Measurements from ENCODE around the gene PNKD. TPM values are rescaled to one million over a fixed set of nuclear protein-coding genes. Genes with fewer than 3 reads are reported as not detected.

Gene PNKD
- total and polyA plus RNA-seq, 2 donors (not counting 1 experiment from before 2014, with no cell fraction given): 27.7 to 29.1 TPM

GRCh38 chr2:218378053-218378452 is 107.7 kb downstream of the PNKD start:
- no peak for DNase-seq (ENCODE audit: low read depth in 2 of 2)
- Histone ChIP-seq H3K36me3 (ENCODE audit: control insufficient read depth, insufficient read depth, low read length) (no peaks in the 10 kb centered on the region), H3K27ac (ENCODE audit: insufficient read depth, low read length) (no peak overlapping the region), H2AFZ (ENCODE audit: low read length) (no peak overlapping the region), H3K4me2 (ENCODE audit: extremely low read depth, insufficient read depth, low read length) (no peak overlapping the region), H3K79me2 (ENCODE audit: control insufficient read depth, insufficient read depth, low read length) (no peaks in the 10 kb centered on the region), H3K27me3 (ENCODE audit: control insufficient read depth, insufficient read depth, low read length) (peaks cover 6% of the 10 kb centered on the region), H3K9me3 (ENCODE audit: control insufficient read depth, insufficient read depth, low read depth, low read length) (no peaks in the 10 kb centered on the region), H3K4me3 (replicated peaks in 1 of 4; ENCODE audit: control extremely low read depth in 1 of 4, insufficient read depth in 1 of 4, low read depth in 3 of 4, low read length in 4 of 4) (no peak overlapping the region), H4K20me1 (ENCODE audit: control insufficient read depth, extremely low read depth, insufficient read depth, low read length) (no peaks in the 10 kb centered on the region), H3K4me1 (ENCODE audit: control insufficient read depth, extremely low read depth, insufficient read depth, low read length) (peaks cover 2% of the 10 kb centered on the region), H3K9ac (ENCODE audit: insufficient read depth, low read length) (no peak overlapping the region)
- TF ChIP-seq, protein P1, sequence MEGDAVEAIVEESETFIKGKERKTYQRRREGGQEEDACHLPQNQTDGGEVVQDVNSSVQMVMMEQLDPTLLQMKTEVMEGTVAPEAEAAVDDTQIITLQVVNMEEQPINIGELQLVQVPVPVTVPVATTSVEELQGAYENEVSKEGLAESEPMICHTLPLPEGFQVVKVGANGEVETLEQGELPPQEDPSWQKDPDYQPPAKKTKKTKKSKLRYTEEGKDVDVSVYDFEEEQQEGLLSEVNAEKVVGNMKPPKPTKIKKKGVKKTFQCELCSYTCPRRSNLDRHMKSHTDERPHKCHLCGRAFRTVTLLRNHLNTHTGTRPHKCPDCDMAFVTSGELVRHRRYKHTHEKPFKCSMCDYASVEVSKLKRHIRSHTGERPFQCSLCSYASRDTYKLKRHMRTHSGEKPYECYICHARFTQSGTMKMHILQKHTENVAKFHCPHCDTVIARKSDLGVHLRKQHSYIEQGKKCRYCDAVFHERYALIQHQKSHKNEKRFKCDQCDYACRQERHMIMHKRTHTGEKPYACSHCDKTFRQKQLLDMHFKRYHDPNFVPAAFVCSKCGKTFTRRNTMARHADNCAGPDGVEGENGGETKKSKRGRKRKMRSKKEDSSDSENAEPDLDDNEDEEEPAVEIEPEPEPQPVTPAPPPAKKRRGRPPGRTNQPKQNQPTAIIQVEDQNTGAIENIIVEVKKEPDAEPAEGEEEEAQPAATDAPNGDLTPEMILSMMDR (conservative IDR thresholded peaks at IDR 0.05 in 1 of 2, IDR thresholded peaks at IDR 0.05 in 1 of 2; ENCODE audit: low read depth in 1 of 2, low read length in 2 of 2): no peak
- TF ChIP-seq EZH2 (IDR thresholded peaks at IDR 0.05; ENCODE audit: low read length, missing control alignments): no peak

- TF ChIP-seq, protein P1 (conservative IDR thresholded peaks at IDR 0.05 in 1 of 2, IDR thresholded peaks at IDR 0.05 in 1 of 2; ENCODE audit: low read depth in 1 of 2, low read length in 2 of 2): no peak
- no peak for TF ChIP-seq EZH2 (IDR thresholded peaks at IDR 0.05; ENCODE audit: low read length, missing control alignments)
- H3K9ac ChIP-seq (ENCODE audit: insufficient read depth, low read length): no peak within 1 kb of the TSS
- no peak within 1 kb of the TSS for H2AFZ ChIP-seq (ENCODE audit: low read length)
- no peak within 1 kb of the TSS for H3K27ac ChIP-seq (ENCODE audit: insufficient read depth, low read length)
- H3K79me2 ChIP-seq (ENCODE audit: control insufficient read depth, insufficient read depth, low read length): no peaks in the 10 kb centered on the region
- H3K27me3 ChIP-seq (ENCODE audit: control insufficient read depth, insufficient read depth, low read length): peaks cover 6% of the 10 kb centered on the region
- DNase-seq (ENCODE audit: low read depth in 2 of 2): no peak
- H3K4me1 ChIP-seq (ENCODE audit: control insufficient read depth, extremely low read depth, insufficient read depth, low read length): no peaks in the 10 kb centered on the region
- no peak within 1 kb of the TSS for H3K4me2 ChIP-seq (ENCODE audit: extremely low read depth, insufficient read depth, low read length)
- no peaks in the 10 kb centered on the region for H3K36me3 ChIP-seq (ENCODE audit: control insufficient read depth, insufficient read depth, low read length)
- no peaks in the 10 kb centered on the region for H3K9me3 ChIP-seq (ENCODE audit: control insufficient read depth, insufficient read depth, low read depth, low read length)
- no peaks in the 10 kb centered on the region for H4K20me1 ChIP-seq (ENCODE audit: control insufficient read depth, extremely low read depth, insufficient read depth, low read length)
- H3K4me3 ChIP-seq (replicated peaks in 1 of 4; ENCODE audit: control extremely low read depth in 1 of 4, insufficient read depth in 1 of 4, low read depth in 3 of 4, low read length in 4 of 4): no peak within 1 kb of the TSS
Observed at GRCh38 chr2:218381916-218382366, 111.6 kb downstream of the PNKD start, which contains the start of gene SLC11A1. SLC11A1 (plus strand) TSS chr2:218382273; CDS start chr2:218382369, 96 bp downstream.

GRCh38 chr2:218382785-218383184 is 112.5 kb downstream of the PNKD start:
- Histone ChIP-seq H3K4me1 (ENCODE audit: control insufficient read depth, extremely low read depth, insufficient read depth, low read length) (peaks cover 5% of the 10 kb centered on the region), H3K9me3 (ENCODE audit: control insufficient read depth, insufficient read depth, low read depth, low read length) (no peaks in the 10 kb centered on the region), H3K4me3 (replicated peaks in 1 of 4; ENCODE audit: control extremely low read depth in 1 of 4, insufficient read depth in 1 of 4, low read depth in 3 of 4, low read length in 4 of 4) (no peak overlapping the region), H3K79me2 (ENCODE audit: control insufficient read depth, insufficient read depth, low read length) (no peaks in the 10 kb centered on the region), H3K27ac (ENCODE audit: insufficient read depth, low read length) (no peak overlapping the region), H3K27me3 (ENCODE audit: control insufficient read depth, insufficient read depth, low read length) (peaks cover 6% of the 10 kb centered on the region), H4K20me1 (ENCODE audit: control insufficient read depth, extremely low read depth, insufficient read depth, low read length) (no peaks in the 10 kb centered on the region), H3K4me2 (ENCODE audit: extremely low read depth, insufficient read depth, low read length) (no peak overlapping the region), H3K36me3 (ENCODE audit: control insufficient read depth, insufficient read depth, low read length) (no peaks in the 10 kb centered on the region), H3K9ac (ENCODE audit: insufficient read depth, low read length) (no peak overlapping the region), H2AFZ (ENCODE audit: low read length) (no peak overlapping the region)
- TF ChIP-seq, protein P1 (conservative IDR thresholded peaks at IDR 0.05 in 1 of 2, IDR thresholded peaks at IDR 0.05 in 1 of 2; ENCODE audit: low read depth in 1 of 2, low read length in 2 of 2): no peak
- no peak for TF ChIP-seq EZH2 (IDR thresholded peaks at IDR 0.05; ENCODE audit: low read length, missing control alignments)
- DNase-seq (ENCODE audit: low read depth in 2 of 2): no peak
